GM10266 (cell line): ENCODE results near the gene PERM1.
"Not testable (repeated sequence)": the region's sequence is repeated elsewhere in the genome, so short reads cannot be mapped to it uniquely, and the experiment has no call there.

Experiments used
- DNase-seq: peaks from one replicate; pipeline ENCODE4 v3.0.0; 2012; ENCODE audit errors: extremely low spot score
- CTCF ChIP-seq: IDR thresholded peaks from 2 replicates; pipeline ENCODE4 v1.5.1; 2012; ENCODE audit warnings: mild to moderate bottlenecking, low read depth; ENCODE audit not compliant: control insufficient read depth, insufficient read depth; ENCODE audit errors: missing control alignments

Gene PERM1

DNA sequence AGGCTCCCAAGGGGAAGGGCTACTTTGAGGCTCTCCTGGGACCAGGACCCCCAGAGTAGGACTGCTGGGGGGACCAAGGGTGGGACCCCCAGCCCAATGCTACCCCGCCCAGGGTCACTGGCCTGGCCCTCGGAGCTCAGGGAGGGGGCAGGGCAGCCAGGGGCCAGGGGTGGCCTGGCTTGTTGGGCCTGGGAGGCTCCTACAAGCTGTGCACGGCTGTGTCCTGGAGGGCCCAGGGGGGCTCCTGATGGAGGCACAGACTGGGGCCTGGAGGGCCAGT lies 15.8 kb upstream of the PERM1 start:
- DNase-seq: no peak
- no peak for TF ChIP-seq CTCF

- DNase-seq: no peak
- no peak for TF ChIP-seq CTCF
Observed at GRCh38 chr1:996851-997712, 15.2 kb upstream of the PERM1 start.

DNA sequence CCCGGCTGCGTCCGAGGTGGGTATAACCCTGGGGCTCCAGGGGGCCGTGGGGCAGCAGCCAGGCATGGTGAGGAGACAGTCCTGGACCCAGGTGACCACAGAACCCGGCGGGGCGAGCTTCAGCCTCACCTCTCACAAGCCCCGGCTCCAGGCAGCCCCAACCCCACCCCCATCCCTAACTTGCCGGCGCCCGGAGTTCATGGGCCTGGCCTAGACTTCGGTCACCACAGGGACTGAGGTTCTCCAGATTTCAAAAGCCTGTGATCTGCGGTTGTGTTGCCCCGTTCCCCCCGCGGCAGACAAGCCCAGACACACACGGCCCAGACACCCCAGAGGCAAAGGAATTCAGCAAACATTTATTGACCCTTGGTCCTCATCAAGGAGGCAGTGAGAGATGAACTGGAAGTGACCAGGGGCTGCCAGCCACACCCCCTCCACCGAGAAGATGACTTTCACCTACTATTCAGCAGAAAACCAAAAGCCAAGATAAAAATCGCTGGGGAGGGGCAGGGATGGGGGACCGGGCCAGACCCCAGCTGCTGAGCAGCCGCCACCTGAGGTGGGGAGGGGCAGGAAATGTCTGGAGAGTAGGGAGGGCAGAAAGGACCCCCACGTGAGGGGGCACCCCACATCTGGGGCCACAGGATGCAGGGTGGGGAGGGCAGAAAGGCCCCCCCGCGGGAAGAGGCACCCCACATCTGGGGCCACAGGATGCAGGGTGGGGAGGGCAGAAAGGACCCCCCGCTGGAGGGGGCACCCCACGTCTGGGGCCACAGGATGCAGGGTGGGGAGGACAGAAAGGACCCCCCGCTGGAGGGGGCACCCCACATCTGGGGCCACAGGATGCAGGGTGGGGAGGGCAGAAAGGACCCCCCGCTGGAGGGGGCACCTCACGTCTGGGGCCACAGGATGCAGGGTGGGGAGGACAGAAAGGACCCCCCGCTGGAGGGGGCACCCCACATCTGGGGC lies 14.1 kb upstream of the PERM1 start:
- no peak for DNase-seq
- TF ChIP-seq CTCF: no peak

DNA sequence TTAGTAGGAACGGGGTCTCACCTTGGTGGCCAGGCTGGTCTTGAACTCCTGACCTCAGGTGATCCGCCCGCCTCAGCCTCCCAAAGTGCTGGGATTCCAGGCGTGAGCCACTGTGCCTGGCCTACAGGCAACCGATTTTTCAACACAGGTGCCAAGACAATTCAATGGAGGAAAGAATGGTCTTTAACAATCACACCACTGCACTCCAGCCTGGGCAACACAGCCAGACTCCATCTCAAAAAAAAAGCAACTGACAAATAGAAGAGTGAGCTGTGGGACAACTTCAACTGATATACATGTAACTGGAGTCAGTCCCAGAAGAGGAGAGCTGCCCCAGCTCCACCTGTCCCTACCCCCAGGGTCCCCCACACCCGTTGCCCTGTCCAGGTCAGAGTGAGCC lies 12.7 kb upstream of the PERM1 start:
- not testable (repeated sequence) for DNase-seq

GRCh38 chr1:993379-993995 lies 11.6 kb upstream of the PERM1 start:
- no peak for DNase-seq
- TF ChIP-seq CTCF: no peak

GRCh38 chr1:992362-992761 lies 10.5 kb upstream of the PERM1 start:
- DNase-seq: no peak
- no peak for TF ChIP-seq CTCF

DNA sequence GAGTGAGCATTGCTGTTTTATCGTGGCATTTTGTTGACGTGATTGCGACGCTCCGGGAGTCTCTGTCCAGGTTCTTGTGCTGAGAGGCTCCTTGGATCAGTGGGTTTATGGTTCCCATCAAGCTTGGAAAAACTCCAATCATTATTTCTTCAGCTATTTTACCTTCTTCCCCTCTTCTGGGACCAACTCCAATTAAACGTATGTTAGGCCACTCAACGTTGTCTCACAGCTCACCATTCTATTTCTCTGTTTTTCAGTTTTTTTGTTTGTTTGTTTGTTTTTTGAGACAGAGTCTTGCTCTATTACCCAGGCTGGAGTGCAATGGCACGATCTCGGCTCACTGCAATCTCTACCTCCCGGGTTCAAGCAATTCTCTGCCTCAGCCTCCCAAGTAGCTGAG lies 10.0 kb upstream of the PERM1 start:
- DNase-seq: no peak
- TF ChIP-seq CTCF: no peak

- DNase-seq: not testable (repeated sequence)
Observed at GRCh38 chr1:991275-991674, 9.4 kb upstream of the PERM1 start.

DNA sequence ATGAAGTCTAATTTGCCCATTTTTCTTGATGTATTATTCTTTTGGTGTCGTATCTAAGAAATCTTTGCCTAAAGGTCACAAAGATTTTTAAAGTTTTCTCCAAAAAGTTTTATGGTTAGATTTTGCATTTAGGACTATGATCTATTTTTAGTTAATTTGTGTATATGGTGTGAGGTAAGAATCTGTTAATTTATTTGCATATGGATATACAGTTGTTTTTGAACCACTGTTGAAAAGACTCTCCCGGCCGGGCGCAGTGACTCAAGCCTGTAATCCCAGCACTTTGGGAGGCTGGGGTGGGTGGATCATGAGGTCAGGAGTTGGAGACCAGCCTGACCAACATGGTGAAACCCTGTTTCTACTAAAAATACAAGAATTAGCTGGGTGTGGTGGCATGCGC lies 6.2 kb upstream of the PERM1 start:
- DNase-seq: not testable (repeated sequence)
